ENCODE measurements around the gene SDCCAG8. TPM values are rescaled to one million over a fixed set of nuclear protein-coding genes. Genes with fewer than 3 reads are reported as not detected.

SDCCAG8 gene
- total RNA-seq, 1 experiment from 2014 or later: 14.0 TPM

DNA sequence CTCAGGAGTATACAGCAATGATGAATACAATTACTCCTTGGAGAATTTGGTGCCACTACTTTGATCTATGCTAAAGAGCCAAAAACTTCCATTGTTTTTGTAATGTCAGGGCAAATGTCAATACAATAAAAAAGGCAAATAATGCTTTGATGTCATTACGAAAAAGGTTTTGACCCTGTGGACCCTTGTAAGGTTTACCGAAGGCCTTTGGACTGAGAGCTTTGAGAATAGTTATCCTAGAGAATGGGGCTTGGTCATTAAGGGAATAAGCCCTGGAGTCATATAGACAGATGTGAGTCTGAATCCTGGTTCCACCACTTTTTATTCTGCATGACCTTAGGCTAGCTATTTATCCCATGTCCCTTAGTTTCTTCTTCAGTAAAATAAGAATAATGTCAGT lies 28.2 kb upstream of the SDCCAG8 start:
- TF ChIP-seq POLR2AphosphoS5 (IDR thresholded peaks at IDR 0.05; ENCODE audit: low read depth, low read length): no peak
- TF ChIP-seq TCF7L2 (IDR thresholded peaks at IDR 0.05; ENCODE audit: low read depth, low read length): no peak
- TF ChIP-seq, protein P1, sequence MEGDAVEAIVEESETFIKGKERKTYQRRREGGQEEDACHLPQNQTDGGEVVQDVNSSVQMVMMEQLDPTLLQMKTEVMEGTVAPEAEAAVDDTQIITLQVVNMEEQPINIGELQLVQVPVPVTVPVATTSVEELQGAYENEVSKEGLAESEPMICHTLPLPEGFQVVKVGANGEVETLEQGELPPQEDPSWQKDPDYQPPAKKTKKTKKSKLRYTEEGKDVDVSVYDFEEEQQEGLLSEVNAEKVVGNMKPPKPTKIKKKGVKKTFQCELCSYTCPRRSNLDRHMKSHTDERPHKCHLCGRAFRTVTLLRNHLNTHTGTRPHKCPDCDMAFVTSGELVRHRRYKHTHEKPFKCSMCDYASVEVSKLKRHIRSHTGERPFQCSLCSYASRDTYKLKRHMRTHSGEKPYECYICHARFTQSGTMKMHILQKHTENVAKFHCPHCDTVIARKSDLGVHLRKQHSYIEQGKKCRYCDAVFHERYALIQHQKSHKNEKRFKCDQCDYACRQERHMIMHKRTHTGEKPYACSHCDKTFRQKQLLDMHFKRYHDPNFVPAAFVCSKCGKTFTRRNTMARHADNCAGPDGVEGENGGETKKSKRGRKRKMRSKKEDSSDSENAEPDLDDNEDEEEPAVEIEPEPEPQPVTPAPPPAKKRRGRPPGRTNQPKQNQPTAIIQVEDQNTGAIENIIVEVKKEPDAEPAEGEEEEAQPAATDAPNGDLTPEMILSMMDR (IDR thresholded peaks at IDR 0.05): no peak
- TF ChIP-seq SIN3A (IDR thresholded peaks at IDR 0.05; ENCODE audit: borderline replicate concordance, insufficient read depth, low read depth, low read length): no peak
- TF ChIP-seq, protein P2, sequence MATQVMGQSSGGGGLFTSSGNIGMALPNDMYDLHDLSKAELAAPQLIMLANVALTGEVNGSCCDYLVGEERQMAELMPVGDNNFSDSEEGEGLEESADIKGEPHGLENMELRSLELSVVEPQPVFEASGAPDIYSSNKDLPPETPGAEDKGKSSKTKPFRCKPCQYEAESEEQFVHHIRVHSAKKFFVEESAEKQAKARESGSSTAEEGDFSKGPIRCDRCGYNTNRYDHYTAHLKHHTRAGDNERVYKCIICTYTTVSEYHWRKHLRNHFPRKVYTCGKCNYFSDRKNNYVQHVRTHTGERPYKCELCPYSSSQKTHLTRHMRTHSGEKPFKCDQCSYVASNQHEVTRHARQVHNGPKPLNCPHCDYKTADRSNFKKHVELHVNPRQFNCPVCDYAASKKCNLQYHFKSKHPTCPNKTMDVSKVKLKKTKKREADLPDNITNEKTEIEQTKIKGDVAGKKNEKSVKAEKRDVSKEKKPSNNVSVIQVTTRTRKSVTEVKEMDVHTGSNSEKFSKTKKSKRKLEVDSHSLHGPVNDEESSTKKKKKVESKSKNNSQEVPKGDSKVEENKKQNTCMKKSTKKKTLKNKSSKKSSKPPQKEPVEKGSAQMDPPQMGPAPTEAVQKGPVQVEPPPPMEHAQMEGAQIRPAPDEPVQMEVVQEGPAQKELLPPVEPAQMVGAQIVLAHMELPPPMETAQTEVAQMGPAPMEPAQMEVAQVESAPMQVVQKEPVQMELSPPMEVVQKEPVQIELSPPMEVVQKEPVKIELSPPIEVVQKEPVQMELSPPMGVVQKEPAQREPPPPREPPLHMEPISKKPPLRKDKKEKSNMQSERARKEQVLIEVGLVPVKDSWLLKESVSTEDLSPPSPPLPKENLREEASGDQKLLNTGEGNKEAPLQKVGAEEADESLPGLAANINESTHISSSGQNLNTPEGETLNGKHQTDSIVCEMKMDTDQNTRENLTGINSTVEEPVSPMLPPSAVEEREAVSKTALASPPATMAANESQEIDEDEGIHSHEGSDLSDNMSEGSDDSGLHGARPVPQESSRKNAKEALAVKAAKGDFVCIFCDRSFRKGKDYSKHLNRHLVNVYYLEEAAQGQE (IDR thresholded peaks at IDR 0.05; ENCODE audit: insufficient read depth in 1 of 2, low read depth in 2 of 2, low read length in 1 of 2): no peak
- H3K27ac ChIP-seq (ENCODE audit: low read length): no peak overlapping the region
- H3K4me1 ChIP-seq (ENCODE audit: control insufficient read depth, insufficient read depth, low read length): no peaks in the 10 kb centered on the region
- intact Hi-C loops (cut with micrococcal nuclease; ENCODE audit: unreplicated experiment) (no loop called here), in situ Hi-C loops (cut with HindIII; ENCODE audit: low pct_unique_long_range_greater_than_20kb, low sequenced_read_pairs) (no loop called here)
- ATAC-seq (no peak), DNase-seq (ENCODE audit: low read depth, low spot score) (no peak)
- BruUV-seq (replicated peaks): no TSS peak
- ChIA-PET POLR2A (no interaction called here), CTCF (no interaction called here)
- peaks cover 39% of the 10 kb centered on the region for H3K9me3 ChIP-seq (ENCODE audit: control insufficient read depth, insufficient read depth, low read depth, low read length)
- peaks cover 5% of the 10 kb centered on the region; the same call in 1 of the 2 replicates for H3K36me3 ChIP-seq (ENCODE audit: control insufficient read depth, insufficient read depth, low read length)
- H3K27me3 ChIP-seq (ENCODE audit: control insufficient read depth, insufficient read depth, low read length): no peaks in the 10 kb centered on the region
- no peak overlapping the region for H3K4me3 ChIP-seq (ENCODE audit: low read depth in 2 of 2, low read length in 2 of 2)

DNA sequence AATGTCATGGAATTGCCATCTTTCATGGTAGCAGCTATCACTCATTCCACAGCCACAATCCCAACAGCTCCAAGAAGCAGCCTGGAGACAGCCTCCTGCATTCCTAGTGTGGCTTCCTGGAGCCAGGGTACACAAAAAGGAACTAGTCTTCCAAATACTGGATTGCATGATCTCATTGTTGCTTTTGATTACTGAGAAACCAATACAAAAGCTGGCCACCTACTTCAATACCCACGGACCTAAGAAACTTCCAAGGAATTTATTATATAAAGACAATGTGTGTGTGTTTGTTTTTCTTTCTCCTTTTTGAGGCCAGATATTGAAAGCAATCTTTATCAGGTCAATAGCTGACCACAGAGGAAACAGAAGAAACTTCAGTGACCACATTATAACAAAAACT lies 26.3 kb upstream of the SDCCAG8 start:
- POLR2A ChIA-PET: no interaction called here

More for the DNA sequence above, 26.3 kb upstream of the SDCCAG8 start:
- in situ Hi-C loops (cut with HindIII; ENCODE audit: low pct_unique_long_range_greater_than_20kb, low sequenced_read_pairs) (no loop called here), intact Hi-C loops (cut with micrococcal nuclease; ENCODE audit: unreplicated experiment) (no loop called here)
- Histone ChIP-seq H3K4me3 (ENCODE audit: low read depth in 2 of 2, low read length in 2 of 2) (no peak overlapping the region), H3K4me1 (ENCODE audit: control insufficient read depth, insufficient read depth, low read length) (no peaks in the 10 kb centered on the region), H3K9me3 (ENCODE audit: control insufficient read depth, insufficient read depth, low read depth, low read length) (peaks cover 47% of the 10 kb centered on the region), H3K27ac (ENCODE audit: low read length) (no peak overlapping the region), H3K36me3 (ENCODE audit: control insufficient read depth, insufficient read depth, low read length) (no peaks in the 10 kb centered on the region), H3K27me3 (ENCODE audit: control insufficient read depth, insufficient read depth, low read length) (no peaks in the 10 kb centered on the region)
- CTCF ChIA-PET: no interaction called here
- ATAC-seq (no peak), DNase-seq (ENCODE audit: low read depth, low spot score) (no peak)
- TF ChIP-seq, protein P1 (IDR thresholded peaks at IDR 0.05): no peak
- no peak for TF ChIP-seq POLR2AphosphoS5 (IDR thresholded peaks at IDR 0.05; ENCODE audit: low read depth, low read length)
- no TSS peak for BruUV-seq (replicated peaks)
